Stimulated activated CD8-positive, alpha-beta memory T cell treated with anti-CD3 and anti-CD28 coated beads, Interleukin-12 subunit alpha, Interleukin-12 subunit beta, amount 100 ng/mL, for 4 hours (primary cell): ENCODE results near the gene CFI.
A peak's percentile ranks its signal among the peaks of the same experiment; 100 is the strongest.

Experiments
- DNase-seq: peaks from one replicate; pipeline ENCODE4 v3.0.0-alpha.2; 2020; ENCODE audit warnings: low read depth

CFI gene

GRCh38 chr4:109801895-109802319 lies at the start of gene CFI:
TSS of gene CFI (minus strand) at chr4:109801999. CDS start at chr4:109801971, 28 bp downstream.
- DNase-seq, result no peak

GRCh38 chr4:109850601-109851000 lies 48.8 kb upstream of the CFI start:
- no peak for DNase-seq

- no peak for DNase-seq
These were observed 46.7 kb upstream of the CFI start for GRCh38 chr4:109848501-109848900.

GRCh38 chr4:109847896-109848442 lies 46.2 kb upstream of the CFI start, which contains the start of gene LRIT3:
TSS of gene LRIT3 (plus strand) at chr4:109848107. CDS start at chr4:109848202, 95 bp downstream.
- no peak for DNase-seq

- DNase-seq, result no peak
These were observed 44.7 kb upstream of the CFI start for GRCh38 chr4:109846395-109847098.

- DNase-seq, result no peak
These were observed 35.2 kb upstream of the CFI start for GRCh38 chr4:109836985-109837384.

- no peak for DNase-seq
These were observed 32.0 kb upstream of the CFI start for GRCh38 chr4:109833756-109834155.

- DNase-seq, result no peak
These were observed 25.9 kb upstream of the CFI start, which contains the start of gene RRH for GRCh38 chr4:109827672-109828071. TSS of gene RRH (plus strand) at chr4:109827972. CDS start at chr4:109828028, 56 bp downstream.

- no peak for DNase-seq
These were observed 24.9 kb upstream of the CFI start for GRCh38 chr4:109826719-109827118.

- DNase-seq, result no peak
These were observed 19.4 kb upstream of the CFI start for GRCh38 chr4:109821185-109821584.

GRCh38 chr4:109820563-109820962 lies 18.8 kb upstream of the CFI start:
- DNase-seq, result no peak

- DNase-seq, result no peak
These were observed 16.5 kb upstream of the CFI start for GRCh38 chr4:109818268-109818667.

- DNase-seq, result no peak
These were observed 15.1 kb upstream of the CFI start for GRCh38 chr4:109816894-109817293.

- peak; percentile 32 for DNase-seq
These were observed 14.3 kb upstream of the CFI start for GRCh38 chr4:109816082-109816442.

- DNase-seq, result peak; percentile 73
These were observed 13.6 kb upstream of the CFI start, which contains the start of gene GAR1 for GRCh38 chr4:109815151-109816081. TSS of gene GAR1 (plus strand) at chr4:109815762. CDS start at chr4:109816165, 403 bp downstream.

- no peak for DNase-seq
These were observed 9.9 kb upstream of the CFI start for GRCh38 chr4:109811707-109812106.

GRCh38 chr4:109810552-109811387 lies 9.0 kb upstream of the CFI start:
- no peak for DNase-seq

GRCh38 chr4:109809655-109810054 lies 7.9 kb upstream of the CFI start:
- no peak for DNase-seq

GRCh38 chr4:109803924-109804571 lies 2.2 kb upstream of the CFI start:
- DNase-seq, result no peak

GRCh38 chr4:109801099-109801789 lies 555 bp downstream of the CFI start:
- no peak for DNase-seq
